ENCODE results near the gene AFAP1L2.

DNA sequence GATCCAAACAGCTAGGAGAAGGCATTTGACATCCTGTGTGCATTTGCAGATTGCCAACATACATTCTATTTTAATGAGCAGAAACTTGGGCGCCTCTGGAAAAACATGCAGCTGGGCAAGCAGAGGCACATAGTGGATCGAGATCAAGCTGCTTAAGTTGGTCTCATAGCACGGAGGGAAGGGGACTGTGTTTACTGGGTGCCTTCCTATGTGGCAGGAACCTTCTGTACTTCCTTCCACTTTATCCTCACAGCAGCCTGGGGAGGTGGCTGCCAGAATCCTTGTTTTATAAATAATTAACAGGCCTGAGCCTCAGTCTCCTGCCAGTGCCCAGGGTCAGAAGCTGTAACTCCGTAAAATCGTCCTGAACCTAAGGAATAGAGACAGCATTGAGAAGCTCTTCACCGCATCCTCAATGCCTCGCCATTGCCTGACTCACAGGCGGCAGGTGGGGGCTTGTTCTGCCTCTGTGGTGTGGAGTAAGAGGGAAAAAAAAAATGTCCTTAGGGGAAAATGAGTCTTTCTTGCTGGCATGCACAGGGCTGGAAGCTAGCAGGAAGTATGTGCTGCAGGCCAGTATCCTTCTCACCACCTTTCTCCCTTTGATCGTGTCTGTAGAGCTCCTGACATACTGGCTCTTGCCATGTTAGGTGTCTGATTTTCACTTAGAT lies 159.0 kb downstream of the AFAP1L2 start:
- TF ChIP-seq EZH2 (IDR thresholded peaks at IDR 0.05; ENCODE audit: insufficient read depth, poor library complexity, severe bottlenecking): no peak
- no peak for TF ChIP-seq EZH2phosphoT487 (IDR thresholded peaks at IDR 0.05; ENCODE audit: insufficient read depth, low read depth)
